ENCODE results near the gene WWC2. TPM values are rescaled to one million over a fixed set of nuclear protein-coding genes. Genes with fewer than 3 reads are reported as not detected.

The WWC2 gene
- total RNA-seq, 2 donors from 2014 or later = 4.3 to 6.8 TPM

GRCh38 chr4:183096276-183096965 lies 2.6 kb upstream of the WWC2 start:
- no peak overlapping the region for H3K9ac ChIP-seq (ENCODE audit: low read depth in 2 of 2, low read length in 2 of 2)
- H3K4me1 ChIP-seq = peaks cover 5% of the 10 kb centered on the region
- peaks cover 33% of the 10 kb centered on the region for H3K27me3 ChIP-seq
- H3K27ac ChIP-seq = no peak overlapping the region
- H3K4me3 ChIP-seq = no peak overlapping the region
- no peak for DNase-seq
- TF ChIP-seq, protein P1, sequence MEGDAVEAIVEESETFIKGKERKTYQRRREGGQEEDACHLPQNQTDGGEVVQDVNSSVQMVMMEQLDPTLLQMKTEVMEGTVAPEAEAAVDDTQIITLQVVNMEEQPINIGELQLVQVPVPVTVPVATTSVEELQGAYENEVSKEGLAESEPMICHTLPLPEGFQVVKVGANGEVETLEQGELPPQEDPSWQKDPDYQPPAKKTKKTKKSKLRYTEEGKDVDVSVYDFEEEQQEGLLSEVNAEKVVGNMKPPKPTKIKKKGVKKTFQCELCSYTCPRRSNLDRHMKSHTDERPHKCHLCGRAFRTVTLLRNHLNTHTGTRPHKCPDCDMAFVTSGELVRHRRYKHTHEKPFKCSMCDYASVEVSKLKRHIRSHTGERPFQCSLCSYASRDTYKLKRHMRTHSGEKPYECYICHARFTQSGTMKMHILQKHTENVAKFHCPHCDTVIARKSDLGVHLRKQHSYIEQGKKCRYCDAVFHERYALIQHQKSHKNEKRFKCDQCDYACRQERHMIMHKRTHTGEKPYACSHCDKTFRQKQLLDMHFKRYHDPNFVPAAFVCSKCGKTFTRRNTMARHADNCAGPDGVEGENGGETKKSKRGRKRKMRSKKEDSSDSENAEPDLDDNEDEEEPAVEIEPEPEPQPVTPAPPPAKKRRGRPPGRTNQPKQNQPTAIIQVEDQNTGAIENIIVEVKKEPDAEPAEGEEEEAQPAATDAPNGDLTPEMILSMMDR (IDR thresholded peaks at IDR 0.05) = no peak
- intact Hi-C loops (cut with DNase I) = no loop called here
- H3K36me3 ChIP-seq = no peaks in the 10 kb centered on the region
- no peaks in the 10 kb centered on the region for H3K9me3 ChIP-seq

DNA sequence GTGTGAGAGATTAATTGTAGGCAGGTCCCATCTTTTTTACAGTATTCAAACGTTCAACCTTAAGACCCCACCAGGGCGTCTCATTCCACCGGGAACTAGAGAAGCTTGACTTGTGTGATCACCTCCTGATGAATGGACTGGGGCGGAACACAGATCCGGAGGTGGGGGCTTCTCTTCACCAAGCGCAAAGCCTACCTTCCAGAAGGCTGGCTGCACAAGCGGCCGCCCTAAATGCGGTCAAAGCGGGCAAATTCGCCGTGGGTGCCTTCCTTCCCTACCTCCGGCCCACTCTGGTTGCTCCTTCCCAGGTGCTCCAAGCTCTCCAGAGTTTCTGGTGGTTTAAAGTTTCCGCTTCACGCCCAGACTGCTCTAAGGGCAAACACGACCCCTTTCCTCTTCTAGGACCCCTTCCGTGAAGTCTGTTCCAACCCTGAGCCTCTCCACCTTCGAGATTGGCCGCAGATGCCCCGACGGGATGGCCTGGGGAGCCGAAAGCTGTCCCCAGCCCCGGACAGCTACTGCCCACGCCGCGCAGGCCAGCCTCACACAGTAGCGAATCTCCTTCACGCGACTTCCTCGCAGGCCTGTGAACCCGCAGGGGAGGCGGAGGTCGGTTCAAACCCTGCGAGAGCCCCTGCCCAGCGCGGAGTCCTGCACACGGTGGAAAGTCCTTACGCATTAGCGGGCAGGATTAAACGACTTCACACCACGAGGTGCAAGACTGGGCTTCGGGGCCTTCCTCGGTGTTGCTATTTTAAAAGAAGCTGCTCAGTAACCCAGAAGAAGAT lies 1.6 kb upstream of the WWC2 start:
- Histone ChIP-seq H3K9me3 (no peaks in the 10 kb centered on the region), H3K9ac (ENCODE audit: low read depth in 2 of 2, low read length in 2 of 2) (peak overlapping the region; percentile 12 to 64), H3K27ac (peak overlapping the region; percentile 71), H3K4me1 (peaks cover 6% of the 10 kb centered on the region), H3K36me3 (no peaks in the 10 kb centered on the region), H3K4me3 (peak overlapping the region; percentile 55), H3K27me3 (peaks cover 33% of the 10 kb centered on the region)
- TF ChIP-seq, protein P1 (IDR thresholded peaks at IDR 0.05) = no peak
- peak; percentile 22 for DNase-seq
- intact Hi-C loops (cut with DNase I) = no loop called here

DNA sequence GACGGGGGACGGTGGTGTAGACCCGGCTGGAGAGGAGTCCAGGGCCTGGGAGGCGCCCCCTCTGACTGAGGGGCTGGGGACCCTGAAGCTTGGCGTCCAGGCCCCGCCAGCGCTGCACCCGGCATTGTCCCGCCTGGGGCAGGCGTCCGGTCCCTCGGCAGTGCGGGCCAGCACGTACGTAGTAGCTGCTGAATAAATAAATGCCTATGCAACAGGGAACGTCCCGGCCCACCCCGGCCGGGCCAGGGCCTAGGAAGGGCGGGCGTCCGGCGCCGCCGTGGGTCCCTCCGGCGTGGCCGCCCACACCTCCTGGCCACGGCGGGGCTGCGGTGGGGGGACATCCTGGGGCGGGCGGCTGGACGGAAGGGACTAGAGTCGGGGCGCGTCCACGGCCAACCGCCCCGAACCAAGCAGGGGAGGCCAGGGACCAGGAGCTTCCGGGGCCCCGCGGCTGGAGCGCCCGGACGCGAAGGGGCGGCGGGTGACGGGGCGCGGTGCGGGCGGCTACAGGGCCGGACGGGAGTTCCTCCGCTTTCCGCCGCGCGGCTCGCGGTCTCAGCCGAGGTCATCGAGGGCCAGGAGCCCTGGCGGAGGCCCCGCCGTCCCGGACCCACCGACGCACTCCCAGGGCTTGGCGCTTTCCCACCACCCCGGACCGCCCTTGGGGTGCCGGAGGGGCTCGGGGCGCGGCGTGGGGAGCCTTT lies 886 bp upstream of the WWC2 start:
- H3K4me1 ChIP-seq = peaks cover 6% of the 10 kb centered on the region

GRCh38 chr4:183099537-183100297 lies 660 bp downstream of the WWC2 start:
- H3K27me3 ChIP-seq = peaks cover 33% of the 10 kb centered on the region
- H3K36me3 ChIP-seq = no peaks in the 10 kb centered on the region
- H3K9me3 ChIP-seq = no peaks in the 10 kb centered on the region
- intact Hi-C loops (cut with DNase I) = no loop called here
- DNase-seq = no peak
- peaks cover 6% of the 10 kb centered on the region for H3K4me1 ChIP-seq
- peak overlapping the region; percentile 55 for H3K4me3 ChIP-seq
- H3K9ac ChIP-seq (ENCODE audit: low read depth in 2 of 2, low read length in 2 of 2) = peak overlapping the region in 1 of 2 donors; percentile 77
- TF ChIP-seq, protein P1 (IDR thresholded peaks at IDR 0.05) = no peak
- H3K27ac ChIP-seq = peak overlapping the region; percentile 71

More for the DNA sequence above, 886 bp upstream of the WWC2 start:
- Histone ChIP-seq H3K27me3 (peaks cover 33% of the 10 kb centered on the region), H3K9ac (ENCODE audit: low read depth in 2 of 2, low read length in 2 of 2) (peak overlapping the region; percentile 58 to 64), H3K4me3 (peak overlapping the region; percentile 55), H3K9me3 (no peaks in the 10 kb centered on the region), H3K36me3 (no peaks in the 10 kb centered on the region), H3K27ac (peak overlapping the region; percentile 71)
- intact Hi-C loops (cut with DNase I) = no loop called here
- TF ChIP-seq, protein P1 (IDR thresholded peaks at IDR 0.05) = no peak
- DNase-seq = peak; percentile 29

GRCh38 chr4:183100298-183100599 lies 1.2 kb downstream of the WWC2 start:
- Histone ChIP-seq H3K4me1 (peaks cover 6% of the 10 kb centered on the region), H3K27me3 (peaks cover 33% of the 10 kb centered on the region), H3K9me3 (no peaks in the 10 kb centered on the region), H3K4me3 (peak overlapping the region; percentile 55), H3K27ac (no peak overlapping the region), H3K36me3 (no peaks in the 10 kb centered on the region), H3K9ac (ENCODE audit: low read depth in 2 of 2, low read length in 2 of 2) (no peak overlapping the region)
- intact Hi-C loops (cut with DNase I) = no loop called here
- TF ChIP-seq, protein P1 (IDR thresholded peaks at IDR 0.05) = no peak
- no peak for DNase-seq

Data from colonic mucosa (tissue), 4 donors.